K562 (cell line): Measurements from ENCODE around the gene MSRB3. TPM values are rescaled to one million over a fixed set of nuclear protein-coding genes. Genes with fewer than 3 reads are reported as not detected.

ENCODE experiments used
- ATAC-seq: fragments of 200-7000 bp; cut with Tn5 transposase; 3 replicates; pipeline ENCODE4 v1.9.1; 2020; ENCODE audit warnings: moderate library complexity
- BruUV-seq: library from RNA; stranded (reverse); fragments of 400-500 nt; replicated peaks from 2 replicates; lab custom pipeline; 2021; lab: Mats Ljungman, UMichigan
- CTCF ChIA-PET: fragments of 300-600 bp; formaldehyde crosslinking; extraction: SDS; loops from one replicate; lab custom pipeline; 2021; ENCODE audit warnings: low intra/inter-chr PET ratio; lab: Yijun Ruan, JAX
- POLR2A ChIA-PET: fragments of 300-600, 350-650 bp; sonication (Branson Sonifier 250); formaldehyde crosslinking; extraction: SDS; loops from one replicate; lab custom pipeline; 2021; ENCODE audit warnings: antibody characterized with exemption, inconsistent platforms; lab: Yijun Ruan, JAX
- DNase-seq, 4 experiments: peaks; one replicate each; pipeline versions ENCODE4 v3.0.0 to v3.0.0-alpha.2; 2011 to 2018; ENCODE audit warnings: low spot score in 3 of 4, mixed read lengths in 3 of 4; ENCODE audit errors: extremely low read depth in 1 of 4
- FAIRE-seq: peaks from 2 replicates; lab custom pipeline; 2011; peaks lifted over from hg19 to GRCh38; lab: Jason Lieb, UNC
- H2AFZ ChIP-seq: 2 replicates; pipeline ENCODE4 v1.6.0; 2011; ENCODE audit warnings: low read depth, low read length, control low read depth, inconsistent platforms
- H3K27ac ChIP-seq: fragments of 200-600 bp; 3 replicates; pipeline ENCODE4 v1.8.0; 2011; ENCODE audit warnings: low read depth, mild to moderate bottlenecking, control low read depth, inconsistent platforms, low read length, moderate library complexity, mixed read lengths; ENCODE audit errors: extremely low read depth
- H3K27me3 ChIP-seq, 2 experiments: fragments of 300-600 bp in 1 of 2; 2 replicates in 1 of 2; 3 replicates in 1 of 2; pipeline versions ENCODE4 v1.6.0 to v1.8.0; 2011; ENCODE audit warnings: inconsistent platforms in 2 of 2, low read length in 2 of 2, mild to moderate bottlenecking in 1 of 2, mixed read lengths in 1 of 2, moderate library complexity in 1 of 2; ENCODE audit not compliant: control insufficient read depth in 2 of 2, insufficient read depth in 2 of 2
- H3K36me3 ChIP-seq: fragments of 300-600 bp; 3 replicates; pipeline ENCODE4 v1.8.0; 2011; ENCODE audit warnings: mild to moderate bottlenecking, low read length, inconsistent platforms; ENCODE audit not compliant: control insufficient read depth, insufficient read depth
- H3K4me1 ChIP-seq, 2 experiments: fragments of 200-600 bp in 1 of 2; replicated peaks in 1 of 2; 2 replicates in 1 of 2; 3 replicates in 1 of 2; pipeline versions ENCODE4 v1.5.1 to v1.8.0; 2011; ENCODE audit warnings: inconsistent platforms in 2 of 2, low read length in 2 of 2, mild to moderate bottlenecking in 1 of 2, mixed read lengths in 1 of 2, moderate library complexity in 1 of 2; ENCODE audit not compliant: control insufficient read depth in 2 of 2, insufficient read depth in 2 of 2
- H3K4me2 ChIP-seq: 2 replicates; pipeline ENCODE4 v1.6.1; 2011; ENCODE audit warnings: low read length, control low read depth, inconsistent platforms, mixed read lengths; ENCODE audit not compliant: insufficient read depth
- H3K4me3 ChIP-seq: fragments of 200-600 bp; sonication (generic), shearing (Covaris generic); 2 replicates; pipeline ENCODE4 v1.5.1; 2016; ENCODE audit warnings: control low read depth, inconsistent platforms
- H3K79me2 ChIP-seq: fragments of 200-600 bp; 3 replicates; pipeline ENCODE4 v1.8.0; 2011; ENCODE audit warnings: low read length, inconsistent platforms; ENCODE audit not compliant: control insufficient read depth, insufficient read depth
- H3K9ac ChIP-seq, 2 experiments: 2 replicates each; pipeline versions ENCODE4 v1.6.0 to v1.6.1; 2011; ENCODE audit warnings: low read depth in 2 of 2, low read length in 2 of 2, control low read depth in 1 of 2, inconsistent platforms in 1 of 2, mild to moderate bottlenecking in 1 of 2, mixed read lengths in 1 of 2; ENCODE audit not compliant: insufficient read depth in 1 of 2
- H3K9me1 ChIP-seq: one replicate; pipeline ENCODE4 v1.6.0; 2011; ENCODE audit warnings: inconsistent platforms, mild to moderate bottlenecking, low read length, moderate library complexity; ENCODE audit not compliant: control insufficient read depth, insufficient read depth
- H3K9me3 ChIP-seq: replicated peaks from 2 replicates; pipeline ENCODE4 v1.5.1; 2011; ENCODE audit warnings: low read depth, low read length, inconsistent platforms; ENCODE audit not compliant: control insufficient read depth, insufficient read depth
- H4K20me1 ChIP-seq: replicated peaks from 2 replicates; pipeline ENCODE4 v1.6.1; 2011; ENCODE audit warnings: low read length, inconsistent platforms, mixed read lengths; ENCODE audit not compliant: control insufficient read depth, insufficient read depth
- CCNT2 ChIP-seq: IDR thresholded peaks from 2 replicates; pipeline ENCODE4 v1.6.1; 2011; ENCODE audit warnings: borderline replicate concordance, low read depth, mild to moderate bottlenecking, moderate library complexity, mixed read lengths, low read length; ENCODE audit not compliant: insufficient read length; ENCODE audit errors: extremely low read depth
- ETS2 ChIP-seq: IDR thresholded peaks from 2 replicates; pipeline ENCODE4 v1.6.1; 2016; ENCODE audit warnings: borderline replicate concordance, missing genetic modification characterization, mild to moderate bottlenecking, moderate library complexity, missing compliant biosample characterization; ENCODE audit not compliant: poor library complexity, severe bottlenecking
- FOXK1 ChIP-seq: sonication (generic); formaldehyde crosslinking; IDR thresholded peaks from 2 replicates; pipeline ENCODE4 v1.8.0; 2022; ENCODE audit warnings: missing genetic modification reagents, mild to moderate bottlenecking, borderline replicate concordance
- FOXO4 ChIP-seq: fragments of 450-650 bp; formaldehyde crosslinking; IDR thresholded peaks from 2 replicates; pipeline ENCODE4 v1.4.0; 2020; ENCODE audit warnings: mild to moderate bottlenecking, moderate library complexity
- MNT ChIP-seq, 2 experiments: fragments of 450-650 bp; conservative IDR thresholded peaks; 2 replicates each; pipeline ENCODE4 v1.6.1; 2017; ENCODE audit warnings: mild to moderate bottlenecking in 2 of 2, moderate library complexity in 2 of 2
- PML ChIP-seq: IDR thresholded peaks from 2 replicates; pipeline ENCODE4 v1.6.1; 2012; ENCODE audit warnings: low read length, inconsistent platforms
- RBM17 ChIP-seq: fragments of 200-400 bp; formaldehyde crosslinking; IDR thresholded peaks from 2 replicates; pipeline ENCODE4 v1.6.1; 2017; ENCODE audit warnings: low read depth, mild to moderate bottlenecking, low read length, borderline replicate concordance
- WGBS: fragments of 100-300 bp; shearing (Covaris generic); methylation state at CpG from one replicate; pipeline ENCODE4 v1.1.6; 2016; ENCODE audit warnings: low coverage, mixed read lengths; ENCODE audit not compliant: insufficient coverage; ENCODE audit errors: missing lambda C conversion rate; 5-methylcytosine and 5-hydroxymethylcytosine counted together
- in situ Hi-C: fragments of 300-500 bp; cut with MboI; formaldehyde crosslinking; loops from 4 replicates; pipeline ENCODE4 v1.15.0; 2018; ENCODE audit warnings: inconsistent platforms, mixed read lengths
- intact Hi-C: fragments of 100-400 bp; cut with micrococcal nuclease; formaldehyde crosslinking; loops from 2 replicates; pipeline ENCODE4 v1.14.2; 2022
- polyA plus RNA-seq, 8 experiments: library from polyadenylated mRNA; depleted of rRNA in 4 of 8; stranded (reverse) in 5 of 8; unstranded in 3 of 8; fragments of >200 nt; fragmentation: Nextera tagmentation in 2 of 8; fragmentation: Illumina TruSeq in 1 of 8; extraction: Ambion mirVana in 2 of 8; extraction: Trizol in 1 of 8; gene quantifications; 2 replicates each; pipeline versions ENCODE4 v1.2.1 to v1.2.3, GENCODE V29; 2011 to 2014; ENCODE audit warnings: inconsistent platforms in 1 of 8, missing spikeins in 1 of 8
- total RNA-seq, 7 experiments: library from RNA; depleted of rRNA in 6 of 7; stranded (reverse); fragments of >200 nt in 6 of 7; fragmentation: Illumina TruSeq in 2 of 7; extraction: Trizol in 2 of 7; gene quantifications; 2 replicates each; pipeline versions ENCODE4 v1.2.1 to v1.2.3, GENCODE V29; 2011 to 2021; ENCODE audit warnings: low replicate concordance in 1 of 7

MSRB3 gene
- total and polyA plus RNA-seq, 9 of the 15 experiments (the other 6 are each of a cell fraction or from before 2014, with no cell fraction given), result 0.04 TPM; not detected in 8

GRCh38 chr12:65324056-65324455, 45.6 kb downstream of the MSRB3 start:
- H3K9me1 ChIP-seq, result no peaks in the 10 kb centered on the region
- no peak overlapping the region for H3K4me2 ChIP-seq
- no peaks in the 10 kb centered on the region for H3K9me3 ChIP-seq
- no peaks in the 10 kb centered on the region; a peak in 1 of 5 replicates for H3K27me3 ChIP-seq
- ATAC-seq, result no peak
- H3K79me2 ChIP-seq, result no peaks in the 10 kb centered on the region
- H3K4me1 ChIP-seq, result no peaks in the 10 kb centered on the region
- CTCF ChIA-PET, result no interaction called here
- no peak overlapping the region for H2AFZ ChIP-seq
- H3K36me3 ChIP-seq, result no peaks in the 10 kb centered on the region
- TF ChIP-seq ETS2 (tag) (no peak), RBM17 (no peak), FOXK1 (CRISPR knock-in tag) (no peak), CCNT2 (no peak), PML (no peak), FOXO4 (no peak), MNT (conservative IDR thresholded peaks at IDR 0.05) (no peak)
- TF ChIP-seq, all 486 proteins: peak for 0
- BruUV-seq, result no TSS peak
- intact Hi-C loops, result no loop called here
- Histone ChIP-seq H3K27ac (no peak overlapping the region), H4K20me1 (no peaks in the 10 kb centered on the region), H3K9ac (no peak overlapping the region), H3K4me3 (no peak overlapping the region)
- 0% methylated on average over 2 of the region's 2 CpGs for WGBS
- DNase-seq (no peak), FAIRE-seq (no peak)
- POLR2A ChIA-PET, result no interaction called here
- in situ Hi-C loops, result loop anchor here (25.0 kb wide), 1 partner anchor 1088 kb away; no protein-coding TSS in a partner anchor
